Thyroid gland (tissue), 4 donors: ENCODE data around the gene IL22. TPM values are rescaled to one million over a fixed set of nuclear protein-coding genes. Genes with fewer than 3 reads are reported as not detected.

Experiments
- DNase-seq, 2 donors: peaks; one replicate each; pipeline ENCODE4 v3.0.0-alpha.2; 2019
- H3K27ac ChIP-seq, 3 donors: fragments of 200-600 bp; sonication (generic); 1 replicate in 2 of 3; 2 replicates in 1 of 3; pipeline ENCODE4 v1.5.1; 2016 to 2019; ENCODE audit warnings: mild to moderate bottlenecking in 1 of 3, moderate library complexity in 1 of 3
- H3K27me3 ChIP-seq: fragments of 200-600 bp; sonication (generic); one replicate; pipeline ENCODE4 v1.5.1; 2019
- H3K36me3 ChIP-seq, 2 donors: fragments of 200-600 bp; sonication (generic); one replicate each; pipeline ENCODE4 v1.5.1; 2016 to 2019
- H3K4me1 ChIP-seq, 2 donors: fragments of 200-600 bp; sonication (generic); one replicate each; pipeline ENCODE4 v1.5.1; 2017 to 2019
- H3K4me3 ChIP-seq, 3 donors: fragments of 200-600 bp; sonication (generic); replicated peaks in 1 of 3; 1 replicate in 2 of 3; 2 replicates in 1 of 3; pipeline ENCODE4 v1.5.1; 2016; ENCODE audit warnings: mild to moderate bottlenecking in 1 of 3
- H3K9me3 ChIP-seq: fragments of 200-600 bp; sonication (generic); one replicate; pipeline ENCODE4 v1.5.1; 2017
- POLR2A ChIP-seq, 2 donors: fragments of 450-650 bp; IDR thresholded peaks; one replicate each; pipeline ENCODE4 v1.6.1; 2017; ENCODE audit warnings: antibody characterized with exemption in 2 of 2, mild to moderate bottlenecking in 2 of 2, moderate library complexity in 1 of 2
- WGBS, 2 donors: methylation state at CpG; one replicate each; pipeline ENCODE4 v1.1.5; 2017; 5-methylcytosine and 5-hydroxymethylcytosine counted together
- intact Hi-C: fragments of 100-400 bp; cut with DNase I; formaldehyde crosslinking; loops from one replicate; pipeline ENCODE4 v1.15.1; 2023
- total RNA-seq, 4 donors: library from RNA; depleted of rRNA; stranded (reverse); fragments of >200 nt; gene quantifications; one replicate each; pipeline ENCODE4 v1.2.3, GENCODE V29; 2016
- TF ChIP-seq, protein P1 (sequence below), 6 experiments: fragments of 200-600 bp in 3 of 6; fragments of 450-650 bp in 3 of 6; sonication (generic) in 3 of 6; IDR thresholded peaks; one replicate each; pipeline ENCODE4 v1.5.1; 2016 to 2019; ENCODE audit warnings: antibody characterized with exemption in 6 of 6, mild to moderate bottlenecking in 2 of 6, inconsistent platforms in 1 of 6, moderate library complexity in 1 of 6

Gene IL22
- total RNA-seq, 4 donors from 2014 or later = not detected

DNA sequence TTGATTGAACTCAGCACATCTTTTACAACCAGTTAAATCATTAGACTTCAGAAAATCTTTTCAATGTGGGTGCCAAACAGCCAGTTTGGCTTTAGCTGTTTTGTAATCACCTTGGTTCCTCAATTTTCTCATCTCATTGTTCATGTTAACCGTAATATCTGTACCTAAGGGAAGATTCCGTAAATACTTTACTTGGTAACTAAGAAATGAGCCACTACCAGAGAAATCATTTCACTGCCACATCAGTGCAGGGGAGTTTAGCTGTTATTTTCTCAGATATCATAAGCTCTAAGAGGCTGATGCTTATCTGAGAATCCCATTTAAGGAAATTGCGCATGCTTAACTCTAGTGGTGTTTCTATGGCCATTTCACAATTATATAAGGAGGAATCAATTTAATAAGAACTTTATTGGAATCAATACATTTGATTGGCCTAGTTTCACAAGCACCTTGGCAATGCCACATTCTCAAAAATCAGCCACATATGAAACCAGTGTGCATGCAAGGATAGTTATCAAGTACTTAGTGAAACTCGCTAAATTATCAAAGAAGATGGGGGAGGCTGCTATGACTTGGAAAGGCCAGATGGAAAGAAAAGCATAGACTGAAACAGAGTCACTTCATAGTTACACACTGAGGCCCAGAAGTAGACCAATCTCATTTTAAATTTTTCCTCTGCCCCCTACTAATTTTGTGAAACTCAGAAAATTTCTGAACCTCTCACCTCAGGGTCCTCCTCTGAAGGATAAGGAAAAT lies 28.1 kb upstream of the IL22 start:
- Histone ChIP-seq H3K27ac (no peak overlapping the region), H3K36me3 (no peaks in the 10 kb centered on the region), H3K27me3 (no peaks in the 10 kb centered on the region), H3K4me3 (no peak overlapping the region), H3K4me1 (peaks cover 3 to 7% of the 10 kb centered on the region in 2 donors), H3K9me3 (no peaks in the 10 kb centered on the region)
- intact Hi-C loops = no loop called here
- WGBS, 2 donors = 87 to 93% methylated on average over 4 of the region's 4 CpGs
- TF ChIP-seq, protein P1, sequence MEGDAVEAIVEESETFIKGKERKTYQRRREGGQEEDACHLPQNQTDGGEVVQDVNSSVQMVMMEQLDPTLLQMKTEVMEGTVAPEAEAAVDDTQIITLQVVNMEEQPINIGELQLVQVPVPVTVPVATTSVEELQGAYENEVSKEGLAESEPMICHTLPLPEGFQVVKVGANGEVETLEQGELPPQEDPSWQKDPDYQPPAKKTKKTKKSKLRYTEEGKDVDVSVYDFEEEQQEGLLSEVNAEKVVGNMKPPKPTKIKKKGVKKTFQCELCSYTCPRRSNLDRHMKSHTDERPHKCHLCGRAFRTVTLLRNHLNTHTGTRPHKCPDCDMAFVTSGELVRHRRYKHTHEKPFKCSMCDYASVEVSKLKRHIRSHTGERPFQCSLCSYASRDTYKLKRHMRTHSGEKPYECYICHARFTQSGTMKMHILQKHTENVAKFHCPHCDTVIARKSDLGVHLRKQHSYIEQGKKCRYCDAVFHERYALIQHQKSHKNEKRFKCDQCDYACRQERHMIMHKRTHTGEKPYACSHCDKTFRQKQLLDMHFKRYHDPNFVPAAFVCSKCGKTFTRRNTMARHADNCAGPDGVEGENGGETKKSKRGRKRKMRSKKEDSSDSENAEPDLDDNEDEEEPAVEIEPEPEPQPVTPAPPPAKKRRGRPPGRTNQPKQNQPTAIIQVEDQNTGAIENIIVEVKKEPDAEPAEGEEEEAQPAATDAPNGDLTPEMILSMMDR (IDR thresholded peaks at IDR 0.05) = no peak
- no peak for TF ChIP-seq POLR2A (IDR thresholded peaks at IDR 0.05)
- DNase-seq = no peak

DNA sequence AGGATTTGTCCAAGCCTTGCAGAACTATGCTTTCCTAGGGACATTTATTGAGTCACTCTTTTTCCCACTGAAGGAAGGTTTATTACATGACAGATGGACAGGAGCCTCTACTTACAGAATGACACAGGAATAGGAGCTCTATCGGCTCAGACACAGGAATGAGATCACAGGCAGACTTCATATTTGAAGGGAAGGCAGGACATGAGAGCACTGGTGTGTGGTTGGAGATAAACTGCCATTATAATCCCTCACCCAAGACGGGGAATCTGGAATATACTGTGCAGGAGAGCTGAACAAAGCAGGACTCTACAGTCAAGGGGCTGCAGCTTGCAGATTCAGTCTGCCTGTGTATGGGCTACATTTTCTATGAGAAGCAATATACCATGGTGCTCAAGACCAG lies 26.8 kb upstream of the IL22 start:
- intact Hi-C loops = no loop called here
- H3K27ac ChIP-seq = no peak overlapping the region
- no peak for DNase-seq
- 92 to 96% methylated on average over 2 of the region's 2 CpGs for WGBS, 2 donors
- H3K27me3 ChIP-seq = no peaks in the 10 kb centered on the region
- TF ChIP-seq POLR2A (IDR thresholded peaks at IDR 0.05) = no peak
- peaks cover 3 to 7% of the 10 kb centered on the region in 2 donors for H3K4me1 ChIP-seq
- H3K36me3 ChIP-seq = no peaks in the 10 kb centered on the region
- H3K4me3 ChIP-seq = no peak overlapping the region
- no peaks in the 10 kb centered on the region for H3K9me3 ChIP-seq

DNA sequence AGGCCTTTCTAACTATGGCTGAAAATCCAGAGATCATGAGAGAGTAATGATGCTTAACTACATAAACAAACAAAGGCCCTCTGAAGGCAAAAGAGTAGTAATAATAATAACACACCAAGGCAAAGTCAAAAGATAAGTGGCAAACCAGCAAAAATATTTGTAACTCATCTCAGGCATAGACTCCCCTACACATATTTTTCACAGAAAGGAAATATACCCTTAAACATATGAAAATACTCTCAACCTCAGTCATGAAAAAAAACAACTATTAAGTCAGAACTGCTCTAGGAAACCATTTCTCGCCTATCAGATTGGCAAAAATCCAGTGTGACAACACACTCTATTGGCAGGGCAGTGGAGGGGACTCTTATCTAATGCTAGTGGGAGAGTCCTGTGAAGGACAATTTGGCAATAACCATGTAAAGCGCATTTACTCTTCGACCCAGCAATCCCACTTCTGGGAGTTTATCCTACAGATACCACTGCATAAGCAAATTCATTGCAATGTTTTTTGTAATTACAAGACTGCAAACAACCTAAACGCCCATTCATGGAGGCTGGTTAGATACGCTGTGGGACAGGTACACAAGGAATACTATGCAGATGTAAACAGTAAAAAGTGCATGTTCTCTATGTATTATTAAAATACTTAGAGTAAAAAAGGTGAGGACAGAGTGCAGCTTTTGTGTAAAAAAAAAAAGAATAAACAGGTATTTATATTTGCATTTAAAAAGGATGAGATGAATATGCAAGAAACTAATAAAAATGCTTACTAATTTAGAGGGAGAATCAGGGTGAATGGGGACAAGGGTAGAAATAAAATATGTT lies 26.0 kb upstream of the IL22 start:
- Histone ChIP-seq H3K36me3 (no peaks in the 10 kb centered on the region), H3K4me1 (peaks cover 3 to 7% of the 10 kb centered on the region in 2 donors), H3K9me3 (no peaks in the 10 kb centered on the region), H3K27me3 (no peaks in the 10 kb centered on the region), H3K27ac (no peak overlapping the region), H3K4me3 (no peak overlapping the region)
- WGBS, 2 donors = 54 to 60% methylated on average over 5 of the region's 5 CpGs
- no peak for TF ChIP-seq POLR2A (IDR thresholded peaks at IDR 0.05)
- TF ChIP-seq, protein P1 (IDR thresholded peaks at IDR 0.05) = no peak
- intact Hi-C loops = no loop called here
- no peak for DNase-seq

DNA sequence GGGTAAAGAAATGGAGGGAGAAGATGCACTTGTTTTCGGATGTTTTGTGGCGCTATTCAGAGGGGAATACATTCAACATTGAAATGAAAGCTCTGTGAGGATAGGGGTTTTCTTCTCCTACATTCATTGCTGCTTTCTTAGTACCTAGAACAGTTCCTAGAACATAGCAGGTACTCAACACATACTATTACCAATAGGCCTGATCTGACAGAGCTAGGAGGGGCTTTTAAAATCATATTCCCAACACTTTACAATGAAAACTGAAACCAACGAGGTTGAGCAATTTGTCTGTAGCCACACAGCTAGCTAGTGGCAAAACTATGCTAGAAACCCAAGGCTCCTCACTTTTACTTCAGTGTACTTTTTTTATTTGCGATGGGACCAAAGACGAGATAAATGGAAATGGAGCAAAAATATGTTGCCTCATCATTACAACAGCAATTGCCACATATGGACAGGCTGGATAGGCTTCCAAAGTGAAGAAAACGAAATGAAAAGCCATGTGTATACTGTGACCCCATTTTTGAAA lies 23.1 kb upstream of the IL22 start:
- TF ChIP-seq, protein P1 (IDR thresholded peaks at IDR 0.05) = no peak
- no peak for TF ChIP-seq POLR2A (IDR thresholded peaks at IDR 0.05)
- Histone ChIP-seq H3K27ac (no peak overlapping the region), H3K4me3 (no peak overlapping the region), H3K27me3 (no peaks in the 10 kb centered on the region), H3K36me3 (no peaks in the 10 kb centered on the region), H3K4me1 (peaks cover under 1 to 7% of the 10 kb centered on the region in 2 donors), H3K9me3 (no peaks in the 10 kb centered on the region)
- intact Hi-C loops = no loop called here
- WGBS, 2 donors = 89 to 95% methylated on average over 6 of the region's 6 CpGs
- DNase-seq = no peak

DNA sequence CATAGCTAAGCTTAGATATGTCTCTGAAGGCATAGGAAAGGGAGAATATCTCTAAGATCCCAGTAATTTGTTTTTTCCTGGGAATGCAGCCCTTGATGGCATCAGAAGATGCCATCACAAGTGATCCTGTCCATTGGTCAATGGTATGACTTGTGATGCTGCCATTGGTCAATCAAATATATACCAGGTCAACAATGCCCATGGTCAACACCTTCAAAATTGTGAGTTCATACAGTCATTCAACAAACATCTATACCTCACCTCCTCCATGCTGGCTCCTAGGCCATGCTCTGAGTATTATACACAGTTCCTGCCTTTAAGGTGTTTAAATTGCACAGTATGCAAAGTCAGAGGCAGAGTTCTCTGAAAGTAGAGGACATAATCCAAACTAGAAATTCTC lies 19.3 kb upstream of the IL22 start:
- intact Hi-C loops = no loop called here
- DNase-seq = no peak
- peaks cover 0 to 5% of the 10 kb centered on the region in 2 donors for H3K4me1 ChIP-seq
- no peak overlapping the region for H3K4me3 ChIP-seq
- no peaks in the 10 kb centered on the region for H3K36me3 ChIP-seq
- TF ChIP-seq, protein P1 (IDR thresholded peaks at IDR 0.05) = no peak
- TF ChIP-seq POLR2A (IDR thresholded peaks at IDR 0.05) = no peak
- no peaks in the 10 kb centered on the region for H3K27me3 ChIP-seq
- H3K27ac ChIP-seq = no peak overlapping the region
- no peaks in the 10 kb centered on the region for H3K9me3 ChIP-seq
